Type B pancreatic cell (in vitro differentiated cells): ENCODE results near the gene ODF2. TPM values are rescaled to one million over a fixed set of nuclear protein-coding genes. Genes with fewer than 3 reads are reported as not detected.
A peak's percentile ranks its signal among the peaks of the same experiment; 100 is the strongest.

Source experiments
- DNase-seq: peaks from one replicate; pipeline ENCODE4 v3.0.0; 2021; ENCODE audit warnings: mixed read lengths; ENCODE audit not compliant: unreplicated experiment; ENCODE audit errors: extremely low spot score
- H3K27ac Mint-ChIP-seq: 2 replicates; pipeline ENCODE4 v1.8.0; 2021; ENCODE audit warnings: mild to moderate bottlenecking, mixed read lengths
- H3K27me3 Mint-ChIP-seq: 2 replicates; pipeline ENCODE4 v1.8.0; 2021; ENCODE audit warnings: mixed read lengths
- H3K36me3 Mint-ChIP-seq: 2 replicates; pipeline ENCODE4 v1.8.0; 2021; ENCODE audit warnings: mixed read lengths
- H3K4me1 Mint-ChIP-seq: one replicate; pipeline ENCODE4 v1.8.0; 2021; ENCODE audit warnings: mixed read lengths; ENCODE audit not compliant: unreplicated experiment
- H3K4me3 Mint-ChIP-seq: 2 replicates; pipeline ENCODE4 v1.8.0; 2021; ENCODE audit warnings: mild to moderate bottlenecking, mixed read lengths
- H3K9me3 Mint-ChIP-seq: 2 replicates; pipeline ENCODE4 v1.8.0; 2021; ENCODE audit warnings: mixed read lengths
- long read RNA-seq: library from polyadenylated mRNA; unstranded; transcript quantifications from one replicate; pipeline ENCODE4 v2.0.0, GENCODE V29; 2020
- total RNA-seq: library from RNA; stranded (reverse); gene quantifications from 2 replicates; pipeline ENCODE4 v1.2.1, GENCODE V29; 2021; ENCODE audit warnings: low replicate concordance
- TF ChIP-seq, protein P1 (sequence below): fragments of 200-600 bp; sonication (generic); conservative IDR thresholded peaks from 2 replicates; pipeline ENCODE4 v1.5.0; 2021; ENCODE audit warnings: antibody characterized with exemption, mild to moderate bottlenecking

Gene ODF2
- 38.2 and 59.1 TPM in 2 replicates for total RNA-seq
- long read RNA-seq, transcript ODF2-201 (21 exons, 3,899 nt), result major isoform, 53 of 149 reads
- long read RNA-seq, partial matches to known transcripts, result 30 of 149 reads
- long read RNA-seq, other reads (novel, unspliced or antisense), result 63 of 149 reads

DNA sequence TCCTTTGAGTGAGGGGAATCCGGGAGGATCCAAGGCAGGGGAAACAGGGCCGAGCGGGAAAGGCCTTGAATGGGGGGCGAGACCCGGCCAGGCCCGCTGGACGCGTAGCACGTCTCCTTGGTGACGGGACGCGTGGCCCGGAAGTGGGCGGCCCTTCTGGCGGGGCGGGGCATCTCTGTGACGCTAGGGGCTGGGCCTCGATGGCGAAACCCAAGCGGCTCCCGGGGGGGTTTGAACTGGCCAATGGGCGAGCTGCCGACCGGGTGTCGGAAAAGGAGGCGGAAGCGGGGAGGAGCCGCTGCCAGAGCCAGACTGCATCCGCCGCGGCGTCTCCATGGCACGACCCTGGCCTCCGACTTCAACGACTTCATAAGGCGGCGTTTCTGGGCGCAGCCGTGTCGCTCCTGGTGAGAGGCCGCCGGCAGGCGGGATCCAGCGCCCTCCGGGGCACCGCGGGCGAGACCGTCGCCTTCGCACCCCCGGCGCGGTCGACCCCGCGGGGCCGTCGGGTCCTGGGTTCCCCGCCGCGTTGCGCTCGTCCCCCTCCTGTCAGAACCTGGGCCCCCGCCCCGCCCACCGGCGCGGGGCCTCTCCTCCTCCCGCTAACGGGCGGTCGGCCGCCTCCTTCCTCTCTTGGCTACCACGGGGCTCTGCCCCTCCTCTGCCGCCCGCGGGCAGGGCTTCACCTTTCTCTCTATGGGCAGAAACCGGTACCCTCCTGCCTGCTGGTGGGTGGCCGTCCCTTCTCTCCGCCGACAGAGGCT is at the start of gene ODF2:
ODF2 (plus strand) TSS at position 158 of the 764 bp plus-strand sequence; CDS start at position 244, 86 bp downstream.
- Mint-ChIP-seq H3K4me3 (peak within 1 kb of the TSS; percentile 94), H3K27me3 (no peaks in the 10 kb centered on the region), H3K27ac (peak within 1 kb of the TSS; percentile 95), H3K36me3 (peaks cover 1% of the 10 kb centered on the region), H3K4me1 (peaks cover 8% of the 10 kb centered on the region), H3K9me3 (no peaks in the 10 kb centered on the region)
- peak; percentile 99 for DNase-seq
- TF ChIP-seq, protein P1, sequence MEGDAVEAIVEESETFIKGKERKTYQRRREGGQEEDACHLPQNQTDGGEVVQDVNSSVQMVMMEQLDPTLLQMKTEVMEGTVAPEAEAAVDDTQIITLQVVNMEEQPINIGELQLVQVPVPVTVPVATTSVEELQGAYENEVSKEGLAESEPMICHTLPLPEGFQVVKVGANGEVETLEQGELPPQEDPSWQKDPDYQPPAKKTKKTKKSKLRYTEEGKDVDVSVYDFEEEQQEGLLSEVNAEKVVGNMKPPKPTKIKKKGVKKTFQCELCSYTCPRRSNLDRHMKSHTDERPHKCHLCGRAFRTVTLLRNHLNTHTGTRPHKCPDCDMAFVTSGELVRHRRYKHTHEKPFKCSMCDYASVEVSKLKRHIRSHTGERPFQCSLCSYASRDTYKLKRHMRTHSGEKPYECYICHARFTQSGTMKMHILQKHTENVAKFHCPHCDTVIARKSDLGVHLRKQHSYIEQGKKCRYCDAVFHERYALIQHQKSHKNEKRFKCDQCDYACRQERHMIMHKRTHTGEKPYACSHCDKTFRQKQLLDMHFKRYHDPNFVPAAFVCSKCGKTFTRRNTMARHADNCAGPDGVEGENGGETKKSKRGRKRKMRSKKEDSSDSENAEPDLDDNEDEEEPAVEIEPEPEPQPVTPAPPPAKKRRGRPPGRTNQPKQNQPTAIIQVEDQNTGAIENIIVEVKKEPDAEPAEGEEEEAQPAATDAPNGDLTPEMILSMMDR, result no peak

DNA sequence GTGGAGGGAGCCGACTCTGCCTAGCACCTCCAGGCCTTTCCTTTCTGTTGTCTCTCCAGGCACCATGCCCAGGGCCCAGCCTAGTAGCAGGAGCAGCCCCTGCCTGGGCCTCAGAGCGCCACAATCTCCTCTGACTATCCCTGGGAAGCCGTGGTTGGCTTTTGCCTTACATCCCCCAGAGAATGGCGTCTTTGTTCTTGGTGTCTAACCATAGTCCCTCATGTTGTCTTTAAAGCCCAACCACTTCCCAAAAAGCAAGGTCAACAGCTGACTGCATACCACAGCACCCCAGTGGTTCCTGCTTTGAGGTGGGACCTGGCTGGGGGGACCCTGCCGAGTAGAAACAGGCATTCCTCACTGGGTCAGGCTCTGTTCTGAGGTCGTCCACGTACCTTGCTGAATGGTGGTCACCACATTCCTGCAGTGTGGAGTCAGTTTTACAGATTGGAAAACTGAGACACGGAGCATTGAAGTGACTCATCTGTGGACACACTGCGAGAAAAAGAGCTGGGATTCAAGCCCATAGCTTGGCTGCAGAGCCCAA is 48.9 kb upstream of the ODF2 start:
- Mint-ChIP-seq H3K27ac (peak overlapping the region; percentile 39), H3K4me3 (no peak overlapping the region), H3K9me3 (no peaks in the 10 kb centered on the region), H3K4me1 (peaks cover 25% of the 10 kb centered on the region), H3K27me3 (peaks cover 23% of the 10 kb centered on the region), H3K36me3 (no peaks in the 10 kb centered on the region)
- DNase-seq, result peak; percentile 63
- TF ChIP-seq, protein P1, result no peak

DNA sequence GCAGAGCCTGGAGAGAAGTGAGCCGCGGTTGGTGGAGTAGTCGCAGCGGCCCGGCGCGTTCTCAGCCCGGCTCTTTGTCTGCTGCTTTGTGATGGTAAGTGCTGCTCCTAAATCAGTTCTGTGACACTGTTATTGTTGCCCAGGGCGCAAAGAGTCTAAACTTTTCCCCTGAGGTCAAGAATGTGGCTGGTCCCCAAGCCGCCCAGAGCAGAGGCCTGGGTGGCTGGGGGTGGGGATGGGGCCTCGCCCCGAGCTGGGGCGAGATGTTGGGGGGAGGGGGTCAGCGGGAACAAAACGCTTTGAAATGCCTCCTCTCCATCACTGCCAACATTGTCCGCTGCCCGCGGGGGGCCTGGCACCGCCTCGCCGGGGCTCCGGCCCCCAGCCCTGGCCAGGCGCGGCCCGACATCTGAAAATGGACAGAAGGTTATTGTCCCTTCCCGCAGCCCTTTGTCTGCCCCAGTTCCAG is 46.8 kb upstream of the ODF2 start:
- Mint-ChIP-seq H3K27me3 (peaks cover 19% of the 10 kb centered on the region), H3K27ac (peak overlapping the region; percentile 29), H3K9me3 (no peaks in the 10 kb centered on the region), H3K4me1 (peaks cover 25% of the 10 kb centered on the region), H3K4me3 (no peak overlapping the region), H3K36me3 (no peaks in the 10 kb centered on the region)
- TF ChIP-seq, protein P1, result no peak
- no peak for DNase-seq

DNA sequence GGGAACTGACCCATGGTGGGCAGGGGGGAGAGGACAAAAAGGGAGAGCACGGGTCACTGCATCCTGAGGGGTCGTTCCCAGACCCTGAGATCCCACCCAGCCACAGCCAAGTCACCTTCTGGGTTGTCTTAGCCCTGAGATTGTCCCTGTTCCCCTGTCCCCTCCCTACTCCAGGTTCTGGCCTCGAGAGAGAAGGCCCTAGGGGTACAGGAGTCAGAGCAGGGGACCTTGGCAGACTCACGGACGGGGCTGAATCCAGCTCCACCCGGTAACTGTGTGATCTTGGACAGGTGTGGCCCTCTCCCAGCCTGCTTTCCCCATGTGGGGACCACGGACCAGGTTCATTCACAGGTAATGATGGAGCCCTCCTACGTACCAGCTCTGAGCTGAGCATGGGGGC is 46.4 kb upstream of the ODF2 start:
- TF ChIP-seq, protein P1, result no peak
- peaks cover 25% of the 10 kb centered on the region for H3K4me1 Mint-ChIP-seq
- peaks cover 20% of the 10 kb centered on the region for H3K27me3 Mint-ChIP-seq
- H3K27ac Mint-ChIP-seq, result no peak overlapping the region
- no peaks in the 10 kb centered on the region for H3K36me3 Mint-ChIP-seq
- DNase-seq, result no peak
- H3K4me3 Mint-ChIP-seq, result no peak overlapping the region
- no peaks in the 10 kb centered on the region for H3K9me3 Mint-ChIP-seq

DNA sequence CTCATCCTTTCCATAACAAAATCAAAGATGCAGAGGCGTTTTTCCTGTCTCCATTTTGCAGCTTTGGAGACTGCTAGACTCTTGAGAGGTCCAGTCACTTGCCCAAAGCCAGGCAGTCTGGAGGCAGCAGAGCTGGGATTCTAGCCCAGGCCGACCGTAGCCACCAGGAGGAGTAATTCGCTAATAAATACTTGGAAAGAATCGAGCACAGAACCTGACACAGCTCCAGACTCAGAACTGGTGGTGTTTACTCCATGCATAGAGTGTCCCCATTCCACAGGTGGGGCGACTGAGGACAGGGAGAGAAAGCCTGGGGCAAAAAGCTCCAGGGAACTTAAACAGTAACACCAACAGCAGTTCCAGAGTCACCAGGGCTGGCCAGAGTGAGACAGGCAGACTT is 45.8 kb upstream of the ODF2 start:
- DNase-seq, result no peak
- TF ChIP-seq, protein P1, result peak; percentile 61
- Mint-ChIP-seq H3K27me3 (peaks cover 24% of the 10 kb centered on the region), H3K36me3 (no peaks in the 10 kb centered on the region), H3K9me3 (no peaks in the 10 kb centered on the region), H3K4me1 (peaks cover 25% of the 10 kb centered on the region), H3K27ac (no peak overlapping the region), H3K4me3 (no peak overlapping the region)
